ENCODE data around the gene C10orf67. TPM values are rescaled to one million over a fixed set of nuclear protein-coding genes. Genes with fewer than 3 reads are reported as not detected.
"Not testable (repeated sequence)": the region's sequence is repeated elsewhere in the genome, so short reads cannot be mapped to it uniquely, and the experiment has no call there.

C10orf67 gene
- total RNA-seq, 2 donors from 2014 or later: 0.52 TPM; not detected in 1

- intact Hi-C loops (cut with DNase I): loop anchor here (5.0 kb wide), 1 partner anchor 216 kb away; no protein-coding TSS in a partner anchor
- Histone ChIP-seq H3K27ac (no peak overlapping the region), H3K9me3 (no peaks in the 10 kb centered on the region), H3K4me3 (no peak overlapping the region), H3K4me1 (no peaks in the 10 kb centered on the region), H3K36me3 (replicated peaks in 1 of 2; ENCODE audit: insufficient read depth in 1 of 2, low read depth in 2 of 2) (no peaks in the 10 kb centered on the region), H3K27me3 (no peaks in the 10 kb centered on the region)
- WGBS, 2 donors: 90 to 100% methylated on average over 1 of the region's 1 CpG
- TF ChIP-seq POLR2A (IDR thresholded peaks at IDR 0.05): no peak
- TF ChIP-seq CTCF (IDR thresholded peaks at IDR 0.05): no peak
- DNase-seq (no peak), ATAC-seq (no peak)
These were observed 33.6 kb downstream of the C10orf67 start for GRCh38 chr10:23311034-23311433.

DNA sequence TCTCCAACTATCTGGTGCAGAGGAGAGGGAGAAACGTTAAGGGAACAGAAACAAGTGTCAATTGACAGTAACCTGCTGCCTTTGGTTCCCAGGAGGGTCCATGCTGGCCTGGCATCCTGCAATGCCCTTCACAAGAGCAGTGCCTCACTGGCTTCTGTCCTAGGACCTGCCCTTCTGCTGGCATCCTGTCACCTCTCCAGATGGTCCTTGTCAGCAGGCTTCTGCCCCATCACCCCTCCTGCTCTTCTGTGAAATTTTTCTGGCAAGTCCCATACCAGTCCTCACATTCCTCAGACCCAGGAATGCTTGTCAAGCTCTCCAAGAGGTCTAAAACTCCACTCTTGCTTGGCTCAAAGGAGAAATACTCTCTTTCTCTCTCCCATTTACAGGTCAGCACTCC lies 34.2 kb downstream of the C10orf67 start:
- WGBS, 2 donors: 10 to 24% methylated on average over 1 of the region's 1 CpG
- ATAC-seq: no peak
- Histone ChIP-seq H3K4me3 (no peak overlapping the region), H3K27me3 (no peaks in the 10 kb centered on the region), H3K27ac (no peak overlapping the region), H3K4me1 (no peaks in the 10 kb centered on the region), H3K36me3 (replicated peaks in 1 of 2; ENCODE audit: insufficient read depth in 1 of 2, low read depth in 2 of 2) (no peaks in the 10 kb centered on the region), H3K9me3 (no peaks in the 10 kb centered on the region)
- no peak for DNase-seq
- intact Hi-C loops (cut with DNase I): loop anchor here (5.0 kb wide), 1 partner anchor 217 kb away; no protein-coding TSS in a partner anchor
- TF ChIP-seq POLR2A (IDR thresholded peaks at IDR 0.05): no peak
- no peak for TF ChIP-seq CTCF (IDR thresholded peaks at IDR 0.05)

DNA sequence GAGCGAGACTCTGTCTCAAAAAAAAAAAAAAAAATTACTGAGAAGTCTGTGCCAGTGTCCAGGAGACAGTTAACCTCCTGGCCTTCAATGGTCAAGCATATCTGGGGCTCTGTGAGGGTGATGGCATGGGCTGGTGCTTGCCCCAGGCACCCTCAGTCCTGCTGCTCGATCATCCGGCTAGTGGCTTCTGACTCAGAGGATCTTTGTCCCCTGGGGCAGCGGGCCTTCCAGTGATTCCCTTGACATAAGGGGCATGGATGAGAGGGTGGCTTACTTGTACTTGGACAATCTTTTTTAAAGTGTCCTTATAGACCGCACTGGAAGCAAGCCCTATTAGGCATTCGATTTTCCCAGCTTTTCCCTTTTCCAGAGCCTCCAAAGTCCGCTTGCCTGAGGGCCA lies 44.6 kb downstream of the C10orf67 start:
- WGBS, 2 donors: 90 to 93% methylated on average over 7 of the region's 7 CpGs
- intact Hi-C loops (cut with DNase I): loop anchor here (5.0 kb wide), 1 partner anchor 143 kb away; no protein-coding TSS in a partner anchor
- H3K27ac ChIP-seq; H3K9me3 ChIP-seq; H3K4me1 ChIP-seq; ATAC-seq; DNase-seq; H3K36me3 ChIP-seq (replicated peaks in 1 of 2; ENCODE audit: insufficient read depth in 1 of 2, low read depth in 2 of 2); H3K4me3 ChIP-seq; H3K27me3 ChIP-seq: not testable (repeated sequence)

DNA sequence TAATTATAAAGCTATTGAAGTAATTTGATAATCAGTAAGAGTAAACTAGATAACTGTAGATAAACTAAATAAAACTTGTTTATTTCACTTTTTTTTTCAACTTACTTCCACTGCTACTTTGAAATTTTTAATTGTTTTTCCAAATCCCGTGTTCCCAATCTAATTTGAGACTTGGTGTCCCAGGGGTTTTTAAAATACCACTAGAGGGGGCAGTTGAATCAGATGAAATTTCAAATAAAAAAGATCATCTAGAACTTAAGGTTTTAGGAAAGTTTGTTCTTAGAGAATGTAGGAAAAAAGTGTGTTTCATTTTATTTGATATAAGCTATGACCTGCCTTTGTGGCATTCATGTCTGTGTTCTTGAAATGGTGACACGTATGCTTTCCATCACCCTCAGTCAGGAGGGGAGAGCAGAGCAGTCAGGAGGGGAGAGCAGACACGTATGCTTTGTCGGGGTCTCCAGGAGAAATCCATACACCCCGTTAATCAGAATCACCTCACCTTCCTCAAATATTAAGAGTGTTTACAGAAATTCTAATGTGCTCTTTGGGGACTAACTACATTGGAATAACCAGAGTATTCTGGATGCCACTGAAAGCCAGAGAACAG lies 49.9 kb downstream of the C10orf67 start:
- intact Hi-C loops (cut with DNase I): loop anchor here (5.0 kb wide), 1 partner anchor 137 kb away; no protein-coding TSS in a partner anchor
- TF ChIP-seq POLR2A (IDR thresholded peaks at IDR 0.05) (no peak), CTCF (IDR thresholded peaks at IDR 0.05) (peak in 6 of 7 experiments; percentile 29 to 50 (median 40))
- no peak overlapping the region for H3K4me3 ChIP-seq

GRCh38 chr10:23293973-23294590 lies 50.5 kb downstream of the C10orf67 start:
- Histone ChIP-seq H3K4me1 (peaks cover 12% of the 10 kb centered on the region), H3K9me3 (no peaks in the 10 kb centered on the region), H3K4me3 (no peak overlapping the region), H3K36me3 (replicated peaks in 1 of 2; ENCODE audit: insufficient read depth in 1 of 2, low read depth in 2 of 2) (no peaks in the 10 kb centered on the region), H3K27ac (no peak overlapping the region), H3K27me3 (no peaks in the 10 kb centered on the region)
- ATAC-seq (no peak), DNase-seq (no peak)
- WGBS, 2 donors: 52 to 58% methylated on average over 4 of the region's 4 CpGs
- intact Hi-C loops (cut with DNase I): no loop called here
- TF ChIP-seq CTCF (IDR thresholded peaks at IDR 0.05) (no peak), POLR2A (IDR thresholded peaks at IDR 0.05) (no peak)

More for the DNA sequence above, 49.9 kb downstream of the C10orf67 start:
- Histone ChIP-seq H3K4me1 (peaks cover 12% of the 10 kb centered on the region), H3K9me3 (no peaks in the 10 kb centered on the region), H3K36me3 (replicated peaks in 1 of 2; ENCODE audit: insufficient read depth in 1 of 2, low read depth in 2 of 2) (no peaks in the 10 kb centered on the region), H3K27ac (no peak overlapping the region), H3K27me3 (no peaks in the 10 kb centered on the region)
- no peak for ATAC-seq
- DNase-seq: no peak
- WGBS, 2 donors: 39 to 46% methylated on average over 5 of the region's 5 CpGs
